ENCODE measurements around the gene MYZAP. TPM values are rescaled to one million over a fixed set of nuclear protein-coding genes. Genes with fewer than 3 reads are reported as not detected.
A peak's percentile ranks its signal among the peaks of the same experiment; 100 is the strongest.

Gene MYZAP
- total RNA-seq, 1 donor from 2014 or later = not detected

DNA sequence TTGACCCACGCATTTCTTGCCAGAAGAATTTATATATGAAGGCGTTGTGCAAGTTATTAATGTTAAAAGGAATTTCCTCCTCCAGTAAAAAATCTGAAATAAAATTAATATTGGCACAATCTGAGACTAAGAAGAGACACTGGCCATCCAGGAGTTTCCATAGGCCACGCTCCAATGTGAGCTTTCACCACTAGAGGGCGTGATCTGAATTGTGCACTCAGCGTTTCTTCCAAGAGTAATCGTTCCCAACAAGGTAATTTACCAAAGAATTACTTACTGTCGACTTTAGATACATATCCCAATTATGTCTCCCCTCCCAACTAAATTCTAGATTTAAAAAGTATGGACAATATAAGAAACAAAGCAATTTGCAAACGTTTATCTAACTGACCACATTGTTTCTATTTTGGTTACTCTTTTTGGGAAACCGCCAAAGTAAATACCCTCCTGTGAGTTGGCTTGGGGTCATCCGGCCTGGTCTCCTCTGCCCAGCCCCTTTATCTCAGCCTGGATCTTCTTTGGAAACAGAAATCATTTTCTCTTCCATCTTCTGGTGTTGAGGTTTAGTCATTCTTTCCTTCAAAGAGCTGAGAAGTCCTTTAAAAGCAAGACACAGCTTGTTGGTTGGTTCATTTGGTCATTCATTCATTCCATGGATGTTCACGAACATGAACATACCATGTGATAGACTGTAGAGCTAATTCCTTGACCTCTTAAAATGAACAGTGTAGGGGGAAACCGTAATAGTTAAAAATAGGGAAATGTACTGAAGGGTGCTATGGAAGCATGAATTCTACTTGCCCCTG is 141.0 kb downstream of the MYZAP start:
- Mint-ChIP-seq H3K4me3 (no peak overlapping the region), H3K27me3 (peaks cover 3% of the 10 kb centered on the region), H3K27ac (no peak overlapping the region), H3K36me3 (ENCODE audit: low read depth) (no peaks in the 10 kb centered on the region), H3K9me3 (no peaks in the 10 kb centered on the region), H3K4me1 (peaks cover 7% of the 10 kb centered on the region)
- intact Hi-C loops (cut with micrococcal nuclease) = loop anchor here (1.0 kb wide), 1 partner anchor 129 kb away; no protein-coding TSS in a partner anchor
- peak; percentile 84 for DNase-seq

DNA sequence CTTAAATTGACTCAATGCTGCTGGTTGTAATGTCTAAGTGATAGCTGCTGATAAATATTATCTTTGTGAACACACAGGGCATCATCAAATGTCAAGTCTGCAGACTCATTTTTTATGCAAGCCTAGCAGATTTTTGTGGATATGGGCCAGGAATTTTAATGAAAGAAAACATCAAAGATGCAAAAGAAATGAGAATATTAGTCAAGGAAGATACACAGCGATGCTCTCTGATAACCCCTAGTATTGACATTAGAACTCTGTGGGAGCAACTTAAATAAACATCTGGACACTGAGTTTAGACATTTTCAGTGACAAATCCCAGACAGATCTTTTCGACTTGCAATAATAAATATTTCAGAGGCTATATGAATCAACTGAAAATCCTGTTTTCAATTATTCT is 143.2 kb downstream of the MYZAP start:
- intact Hi-C loops (cut with micrococcal nuclease) = no loop called here
- no peaks in the 10 kb centered on the region for H3K9me3 Mint-ChIP-seq
- no peaks in the 10 kb centered on the region for H3K36me3 Mint-ChIP-seq (ENCODE audit: low read depth)
- DNase-seq = no peak
- no peak overlapping the region for H3K4me3 Mint-ChIP-seq
- peaks cover 3% of the 10 kb centered on the region for H3K27me3 Mint-ChIP-seq
- no peak overlapping the region for H3K27ac Mint-ChIP-seq
- peaks cover 10% of the 10 kb centered on the region for H3K4me1 Mint-ChIP-seq

Other genes starting within 250 kb of the MYZAP start
- gene CGNL1, start 215.4 kb upstream of the MYZAP start, total RNA-seq = not detected in 2 replicates
- 54.5 and 55.4 TPM in 2 replicates for gene POLR2M, start 114.8 kb downstream of the MYZAP start, total RNA-seq

Data from activated CD4-positive, alpha-beta T cell treated with anti-CD3 and anti-CD28 coated beads, Interleukin-2, amount 10 ng/mL, durations not matched to agents 24 days and 14 days (primary cell).